ENCODE results near the gene RPS6KL1. TPM values are rescaled to one million over a fixed set of nuclear protein-coding genes. Genes with fewer than 3 reads are reported as not detected.

Gene RPS6KL1
- total RNA-seq, 3 donors from 2014 or later = 7.7 to 12.7 (median 11.5) TPM

- no peak overlapping the region for H3K4me3 ChIP-seq
- DNase-seq (no peak), ATAC-seq (no peak)
- no peaks in the 10 kb centered on the region for H3K36me3 ChIP-seq (ENCODE audit: low read depth)
- intact Hi-C loops (cut with DNase I, micrococcal nuclease) = no loop called here
- TF ChIP-seq CTCF (IDR thresholded peaks at IDR 0.05) = no peak
- H3K9me3 ChIP-seq = no peaks in the 10 kb centered on the region
- peaks cover 7% of the 10 kb centered on the region for H3K4me1 ChIP-seq (ENCODE audit: low read depth)
Observed at GRCh38 chr14:74942181-74942580, 19.1 kb upstream of the RPS6KL1 start.

GRCh38 chr14:74941676-74942097, 18.6 kb upstream of the RPS6KL1 start:
- Histone ChIP-seq H3K4me1 (ENCODE audit: low read depth) (peaks cover 6% of the 10 kb centered on the region), H3K4me3 (no peak overlapping the region), H3K9me3 (no peaks in the 10 kb centered on the region), H3K36me3 (ENCODE audit: low read depth) (no peaks in the 10 kb centered on the region)
- ATAC-seq (peak; percentile 40), DNase-seq (peak; percentile 46 to 75 (median 59))
- no peak for TF ChIP-seq CTCF (IDR thresholded peaks at IDR 0.05)
- intact Hi-C loops (cut with DNase I, micrococcal nuclease) = no loop called here

GRCh38 chr14:74940956-74941565, 18.0 kb upstream of the RPS6KL1 start:
- no peaks in the 10 kb centered on the region for H3K9me3 ChIP-seq
- no peaks in the 10 kb centered on the region for H3K36me3 ChIP-seq (ENCODE audit: low read depth)
- H3K4me1 ChIP-seq (ENCODE audit: low read depth) = no peaks in the 10 kb centered on the region
- DNase-seq (no peak), ATAC-seq (no peak)
- no peak overlapping the region for H3K4me3 ChIP-seq
- intact Hi-C loops (cut with DNase I, micrococcal nuclease) = no loop called here
- TF ChIP-seq CTCF (IDR thresholded peaks at IDR 0.05) = no peak

DNA sequence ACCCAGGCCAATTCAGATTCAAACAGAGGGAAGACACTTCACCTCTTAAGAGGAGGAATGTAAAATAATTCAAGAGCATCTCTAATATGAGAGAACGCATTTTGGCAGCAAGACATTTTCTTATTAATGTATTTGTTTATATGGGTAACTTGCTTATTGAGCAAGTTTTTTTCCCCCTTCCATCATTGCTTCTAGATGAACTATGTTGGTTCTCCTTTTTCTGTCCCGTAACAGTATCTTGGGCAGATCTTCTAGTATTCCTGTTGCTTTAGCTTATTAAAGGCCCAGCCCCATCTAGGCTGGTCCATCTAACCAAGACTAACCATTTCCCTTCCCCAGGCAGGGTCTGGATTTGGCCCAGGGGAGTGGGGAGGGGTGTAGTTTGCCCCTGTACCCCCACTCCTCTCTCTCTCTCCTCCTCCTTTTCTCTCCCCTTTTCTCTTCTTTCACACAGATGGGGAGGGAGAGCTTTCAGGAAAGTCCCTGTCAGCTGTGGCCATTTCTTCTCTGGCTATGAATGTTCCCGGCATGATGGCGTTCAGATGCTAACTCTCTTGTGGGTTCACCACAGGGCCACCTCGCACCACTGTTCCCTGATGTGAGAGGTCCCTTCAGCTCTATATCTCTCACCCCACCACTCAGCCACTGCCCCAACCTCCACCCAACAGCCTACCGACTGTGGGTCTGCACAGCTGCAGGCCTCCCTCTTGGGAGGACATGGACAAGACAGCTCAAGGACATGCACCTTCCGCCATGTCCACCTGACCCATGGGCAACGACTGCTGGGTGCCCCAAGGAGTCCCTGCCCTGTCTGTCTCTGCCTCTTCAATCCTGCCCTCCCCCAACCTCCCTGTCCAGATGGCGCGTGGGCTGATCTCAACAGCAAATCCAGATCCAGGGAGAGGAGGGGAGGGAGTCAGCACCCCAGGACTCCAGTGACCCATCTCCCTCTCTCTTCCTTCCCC, 15.8 kb upstream of the RPS6KL1 start:
- no peak for TF ChIP-seq CTCF (IDR thresholded peaks at IDR 0.05)
- intact Hi-C loops (cut with DNase I, micrococcal nuclease) = no loop called here
- no peaks in the 10 kb centered on the region for H3K9me3 ChIP-seq
- ATAC-seq (no peak), DNase-seq (no peak)
- peaks cover 4% of the 10 kb centered on the region for H3K4me1 ChIP-seq (ENCODE audit: low read depth)
- no peaks in the 10 kb centered on the region for H3K36me3 ChIP-seq (ENCODE audit: low read depth)
- H3K4me3 ChIP-seq = no peak overlapping the region

- DNase-seq (no peak), ATAC-seq (no peak)
- intact Hi-C loops (cut with DNase I, micrococcal nuclease) = no loop called here
- Histone ChIP-seq H3K4me1 (ENCODE audit: low read depth) (peaks cover 4% of the 10 kb centered on the region), H3K4me3 (no peak overlapping the region), H3K36me3 (ENCODE audit: low read depth) (no peaks in the 10 kb centered on the region), H3K9me3 (no peaks in the 10 kb centered on the region)
- TF ChIP-seq CTCF (IDR thresholded peaks at IDR 0.05) = no peak
Observed at GRCh38 chr14:74937171-74937570, 14.1 kb upstream of the RPS6KL1 start.
